ENCODE results near the gene PSEN1. TPM values are rescaled to one million over a fixed set of nuclear protein-coding genes. Genes with fewer than 3 reads are reported as not detected.

PSEN1 gene
- polyA plus RNA-seq, 2 of the 4 experiments (the other 2 are of a cell fraction), result 21.6 to 38.1 TPM

Small RNA genes lying within 50 kb of the gene (small RNA-seq; reads per million reads assigned to genes)
- gene AC004858.1 (0 reads per million in 6 experiments), gene RNU6-419P (0 reads per million in 6 experiments)

Other genes with a start within 250 kb of the PSEN1 start
- 0.05 and 0.28 TPM in 2 replicates for gene DPF3, start 242.4 kb upstream of the PSEN1 start, polyA plus RNA-seq (2011; rRNA removed)
- 0.09 to 0.24 TPM (median 0.10 TPM) in 3 replicates for gene DPF3, start 242.4 kb upstream of the PSEN1 start, polyA plus RNA-seq (2017; fragmentation: RNase III; extraction: RNeasy Plus Mini Kit Qiagen cat#74134 plus additional on column Dnase treatment)
- 21.0 and 22.4 TPM in 2 replicates for gene DCAF4, start 210.0 kb upstream of the PSEN1 start, polyA plus RNA-seq (2011; rRNA removed)
- gene DCAF4, start 210.0 kb upstream of the PSEN1 start, polyA plus RNA-seq (2017; fragmentation: RNase III; extraction: RNeasy Plus Mini Kit Qiagen cat#74134 plus additional on column Dnase treatment), result 18.4 to 18.9 TPM (median 18.8 TPM) in 3 replicates
- 9.3 and 9.4 TPM in 2 replicates for gene ZFYVE1, start 109.4 kb upstream of the PSEN1 start, polyA plus RNA-seq (2011; rRNA removed)
- 5.8 to 7.4 TPM (median 7.4 TPM) in 3 replicates for gene ZFYVE1, start 109.4 kb upstream of the PSEN1 start, polyA plus RNA-seq (2017; fragmentation: RNase III; extraction: RNeasy Plus Mini Kit Qiagen cat#74134 plus additional on column Dnase treatment)
- gene RBM25, start 78.0 kb upstream of the PSEN1 start, polyA plus RNA-seq (2011; rRNA removed), result 58.2 and 65.1 TPM in 2 replicates
- gene RBM25, start 78.0 kb upstream of the PSEN1 start, polyA plus RNA-seq (2017; fragmentation: RNase III; extraction: RNeasy Plus Mini Kit Qiagen cat#74134 plus additional on column Dnase treatment), result 73.1 to 87.2 TPM (median 87.0 TPM) in 3 replicates
- gene PAPLN, start 101.0 kb downstream of the PSEN1 start, polyA plus RNA-seq (2011; rRNA removed), result 4.3 and 5.0 TPM in 2 replicates
- 4.5 to 6.6 TPM (median 5.0 TPM) in 3 replicates for gene PAPLN, start 101.0 kb downstream of the PSEN1 start, polyA plus RNA-seq (2017; fragmentation: RNase III; extraction: RNeasy Plus Mini Kit Qiagen cat#74134 plus additional on column Dnase treatment)